DMS53 (cell line): ENCODE measurements around the gene NAA35.
"Not testable (repeated sequence)": the region's sequence is repeated elsewhere in the genome, so short reads cannot be mapped to it uniquely, and the experiment has no call there.

Source experiments
- DNase-seq: peaks from one replicate; lab custom pipeline; 2025; lab: John Stamatoyannopoulos, UW

Gene NAA35

DNA sequence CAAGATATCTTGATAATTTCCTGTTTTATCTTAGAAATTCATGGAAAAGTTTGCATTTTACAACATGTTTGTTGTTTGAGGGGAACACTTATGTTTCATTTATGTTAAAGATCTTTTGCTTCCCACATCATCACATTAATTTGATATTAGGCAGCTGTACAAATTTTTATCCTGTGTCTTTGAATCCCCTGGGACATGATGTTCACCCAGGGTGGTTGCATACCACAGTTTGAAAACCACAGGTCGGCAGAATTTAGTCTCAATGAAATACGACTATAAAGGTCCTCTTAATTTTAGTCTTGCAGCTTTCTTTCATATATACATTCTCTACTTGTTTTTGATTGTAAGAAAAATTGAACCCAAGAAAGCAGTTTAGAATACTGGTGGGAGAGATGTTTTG, 3.7 kb downstream of the NAA35 start:
- no peak for DNase-seq

DNA sequence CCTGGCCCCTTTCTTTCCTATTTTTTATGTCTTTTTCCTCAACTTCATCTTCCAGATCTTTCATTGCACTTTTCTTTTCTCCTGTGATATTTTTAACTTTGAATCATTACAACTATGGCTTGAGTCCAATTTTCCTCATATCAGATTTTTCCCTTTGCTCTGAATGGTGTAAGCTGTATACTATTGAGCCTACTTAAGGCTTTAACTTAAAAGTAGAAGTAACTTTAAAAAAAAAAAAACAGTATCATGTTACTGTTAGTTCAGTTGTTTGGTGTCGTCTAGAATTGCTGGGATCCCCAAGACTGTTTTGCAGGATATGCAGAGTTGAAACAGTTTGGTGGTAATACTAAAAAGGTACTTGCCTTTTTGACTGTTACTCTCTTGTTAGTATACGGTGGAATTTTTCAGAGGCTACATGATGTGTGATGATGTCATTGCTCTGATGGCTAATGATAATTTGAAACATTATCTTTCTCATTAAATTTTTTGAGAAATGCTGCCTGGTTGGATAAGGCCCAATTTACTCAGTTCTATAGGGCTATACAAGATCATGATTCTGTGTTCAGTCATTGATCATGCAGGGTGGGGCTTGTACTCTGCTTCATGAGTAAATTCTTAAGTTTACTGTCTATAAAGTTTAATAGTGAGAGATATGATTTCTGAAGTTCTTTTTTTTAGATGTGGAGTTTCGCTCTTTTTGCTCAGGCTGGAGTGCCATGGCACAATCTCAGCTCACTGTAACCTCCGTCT, 8.8 kb downstream of the NAA35 start:
- no peak for DNase-seq

DNA sequence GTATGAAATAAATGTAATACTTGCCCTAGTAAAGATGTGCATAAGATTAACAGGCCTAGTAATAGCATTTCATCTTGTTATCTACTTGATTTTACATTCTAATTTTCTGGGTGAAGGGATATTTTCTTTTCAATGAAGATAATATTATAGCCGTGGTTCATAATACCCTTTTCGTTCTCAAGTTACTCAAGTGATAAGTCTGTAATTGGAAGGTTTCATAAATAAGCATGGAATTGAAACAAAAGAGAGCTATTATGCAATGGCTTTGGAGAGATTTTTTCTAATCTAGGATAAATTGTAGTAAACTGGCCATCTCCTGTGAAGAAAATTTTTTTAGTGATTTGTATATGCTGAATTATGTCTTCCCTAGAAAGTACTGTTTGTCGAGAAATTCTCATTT, 19.0 kb downstream of the NAA35 start:
- DNase-seq = no peak

DNA sequence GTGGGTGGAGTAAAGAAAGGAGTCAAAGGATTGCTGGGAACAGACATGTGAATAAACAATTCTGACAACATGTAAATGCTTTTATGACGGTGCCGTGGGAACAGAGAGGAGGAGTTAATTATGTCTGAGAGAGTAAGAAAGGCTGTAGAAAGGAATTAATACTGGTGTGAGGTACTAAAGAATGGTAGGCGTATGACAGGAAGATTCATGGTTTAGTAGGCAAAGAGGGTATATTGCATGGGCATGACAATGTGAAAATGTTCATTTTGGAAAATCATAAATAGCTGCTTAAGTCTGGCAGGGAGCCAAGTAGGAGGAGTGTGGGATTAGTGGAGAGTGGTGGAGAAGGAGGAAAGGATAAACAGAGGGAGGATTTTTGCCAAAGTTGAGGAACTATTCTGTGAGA, 19.7 kb downstream of the NAA35 start:
- DNase-seq = peak; percentile 30

DNA sequence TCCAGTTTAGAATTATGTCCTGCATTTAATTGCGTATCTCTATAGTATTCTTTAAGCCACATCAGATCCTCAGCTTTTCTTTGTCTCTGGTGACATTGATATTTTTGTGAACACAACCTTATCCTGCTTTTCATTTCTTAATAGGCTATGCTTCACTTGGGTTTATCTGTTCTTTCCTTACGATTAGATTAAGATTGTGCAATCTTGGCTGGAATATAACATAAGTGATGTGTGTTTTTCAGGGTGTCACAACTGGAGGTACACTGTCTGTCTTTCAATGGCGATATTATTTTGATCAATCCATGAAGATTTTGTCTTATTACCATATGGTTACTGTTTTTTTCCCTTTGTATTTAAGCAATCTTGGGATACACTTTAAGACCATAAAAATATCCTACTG, 23.6 kb downstream of the NAA35 start:
- no peak for DNase-seq

DNA sequence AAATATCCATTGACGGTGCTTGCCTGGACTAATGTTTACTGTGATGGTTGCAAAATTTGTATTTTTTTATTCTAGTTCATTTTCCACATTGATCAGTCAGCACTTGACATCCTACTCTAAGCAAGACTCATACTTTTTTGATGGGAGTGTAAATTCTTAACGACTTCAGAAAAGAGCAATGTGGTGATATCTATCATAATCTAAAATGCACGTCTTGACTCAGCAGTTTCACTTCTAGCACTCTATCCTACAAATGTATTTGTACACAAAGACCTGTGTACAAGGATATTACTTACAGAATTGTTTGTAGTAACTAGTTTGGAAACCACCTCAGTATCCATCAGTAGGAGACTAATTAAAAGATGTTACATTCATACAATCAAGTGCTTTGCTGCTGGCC, 24.0 kb downstream of the NAA35 start:
- DNase-seq = no peak

DNA sequence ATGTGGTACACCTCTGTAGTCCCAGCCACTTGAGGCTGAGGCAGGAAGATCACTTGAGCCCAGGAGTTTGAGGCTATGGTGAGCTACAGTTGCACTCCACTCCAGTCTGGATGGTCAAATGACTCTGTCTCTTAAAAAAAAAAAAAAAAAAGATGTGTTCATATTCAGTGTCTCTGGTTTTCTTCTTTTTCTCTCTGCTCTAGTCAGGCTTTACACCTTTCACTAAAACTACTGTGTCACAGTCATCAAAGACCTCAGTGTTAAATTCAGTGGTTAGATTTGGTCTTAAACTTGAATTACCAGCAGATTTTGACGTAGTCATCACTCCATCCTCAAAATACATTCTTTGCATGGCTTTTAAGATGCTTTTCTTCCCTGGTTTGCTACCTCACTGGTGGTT, 28.8 kb downstream of the NAA35 start:
- DNase-seq = no peak

DNA sequence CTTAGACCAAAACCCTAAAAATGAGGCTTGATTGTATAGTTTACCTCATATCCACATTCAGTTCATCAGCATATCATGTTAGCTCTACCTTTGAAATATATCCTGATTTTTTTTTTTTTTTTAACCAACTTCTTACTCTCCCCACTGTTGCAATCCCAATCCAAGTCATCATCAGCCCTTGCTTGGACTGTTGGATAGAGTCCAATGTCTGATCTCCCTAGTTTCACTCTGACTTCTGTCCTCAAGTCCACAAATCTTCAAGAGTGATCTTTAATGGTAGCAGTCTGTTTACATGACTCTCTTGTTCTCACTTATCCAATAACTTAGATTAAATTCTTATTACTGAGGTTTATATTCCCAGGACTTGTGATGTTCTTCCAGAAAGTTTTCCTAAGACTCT, 30.8 kb downstream of the NAA35 start:
- DNase-seq = no peak

DNA sequence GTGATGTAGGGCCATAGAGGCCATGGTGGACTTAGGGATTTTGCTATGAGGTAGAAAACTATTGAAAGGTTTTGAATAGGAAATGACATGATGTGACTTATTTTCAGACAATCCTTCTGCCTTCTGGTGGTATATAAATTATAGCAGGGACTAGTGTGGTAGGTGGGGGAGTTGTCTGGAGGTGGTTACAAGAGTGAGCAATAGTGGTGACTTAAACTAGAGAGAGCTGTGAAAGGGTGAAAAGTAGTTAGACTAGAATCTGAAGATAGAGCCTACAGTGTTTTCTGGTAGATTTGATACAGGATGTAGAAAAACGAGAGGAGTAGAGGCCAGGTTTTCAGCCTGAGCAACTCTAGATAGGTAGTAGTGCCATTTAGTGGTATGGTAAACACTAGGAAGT, 32.3 kb downstream of the NAA35 start:
- no peak for DNase-seq

DNA sequence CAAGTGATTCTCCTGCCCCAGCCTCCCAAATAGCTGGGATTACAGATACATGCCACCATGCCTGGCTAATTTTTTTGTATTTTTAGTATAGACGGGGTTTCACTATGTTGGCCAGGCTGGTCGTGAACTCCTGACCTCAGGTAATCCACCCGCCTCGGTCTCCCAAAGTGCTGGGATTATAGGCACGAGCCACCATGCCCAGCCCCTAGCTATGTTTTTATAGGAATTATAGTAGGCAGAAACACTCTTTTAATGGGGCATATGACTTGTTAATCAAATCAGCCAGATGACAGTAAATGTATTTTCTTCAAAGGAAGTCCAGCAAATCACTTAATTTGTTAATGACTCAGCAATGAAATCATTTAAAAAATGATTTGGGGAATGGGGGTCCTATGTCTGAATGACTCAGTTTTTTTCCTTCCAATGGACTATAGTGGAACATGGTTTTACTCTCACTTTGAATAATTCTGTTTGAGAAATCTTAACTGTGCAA, 33.2 kb downstream of the NAA35 start:
- DNase-seq = not testable (repeated sequence)

DNA sequence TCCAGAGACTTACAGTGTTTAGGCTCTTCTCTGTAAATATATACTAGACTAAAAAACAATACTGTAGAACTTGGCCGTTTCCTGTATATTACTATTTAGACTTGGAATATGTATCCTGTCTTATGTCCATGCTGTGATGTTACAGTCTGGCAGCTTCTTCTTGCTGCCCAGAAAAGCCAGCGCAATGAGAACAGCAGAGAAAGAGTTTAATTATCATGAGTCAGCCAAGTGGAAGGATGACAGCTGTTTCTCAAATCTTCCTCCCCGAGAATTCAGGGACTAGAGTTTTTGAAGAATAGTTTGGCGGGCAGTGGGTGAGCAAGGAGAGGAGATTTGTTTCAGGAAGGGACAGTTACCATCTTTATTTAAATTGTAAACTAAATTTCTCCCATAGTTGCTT, 37.5 kb downstream of the NAA35 start:
- no peak for DNase-seq

DNA sequence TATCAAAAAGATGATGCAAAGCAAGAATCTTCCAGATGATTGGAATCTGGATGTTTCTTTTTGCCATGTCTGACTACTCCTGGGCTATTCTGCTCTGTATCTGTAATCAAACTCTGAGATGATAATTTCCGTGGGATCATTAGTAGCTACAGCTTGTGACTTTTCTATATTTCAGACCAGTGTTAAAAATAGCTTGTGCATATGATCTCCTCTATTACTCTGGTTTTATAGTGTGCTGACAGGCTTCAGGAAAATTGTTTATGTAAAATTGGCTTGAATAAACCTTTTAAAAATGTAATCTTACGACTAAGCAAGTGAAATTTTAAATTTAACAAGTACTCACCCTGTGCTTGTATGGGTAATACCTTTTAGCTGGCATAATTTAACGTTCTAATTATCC, 40.4 kb downstream of the NAA35 start:
- DNase-seq = no peak

DNA sequence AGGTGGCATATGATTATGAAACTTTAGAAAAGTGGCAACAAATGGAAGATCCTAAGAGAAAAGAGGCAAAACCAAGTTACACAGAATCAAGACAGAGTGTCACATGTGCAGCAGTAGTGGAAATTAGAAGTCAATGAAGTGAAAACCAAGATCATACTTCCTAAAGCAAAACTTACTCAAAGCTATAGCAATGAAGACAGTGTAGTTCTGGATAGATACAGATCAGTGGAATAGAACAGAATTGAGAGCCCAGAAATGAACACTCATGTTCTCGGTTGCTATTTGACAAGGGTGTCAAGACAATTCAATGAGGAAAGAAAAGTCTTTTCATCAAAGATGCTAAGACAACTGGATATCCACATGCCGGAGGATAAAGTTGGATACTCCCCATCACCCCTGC, 43.5 kb downstream of the NAA35 start:
- DNase-seq = no peak

DNA sequence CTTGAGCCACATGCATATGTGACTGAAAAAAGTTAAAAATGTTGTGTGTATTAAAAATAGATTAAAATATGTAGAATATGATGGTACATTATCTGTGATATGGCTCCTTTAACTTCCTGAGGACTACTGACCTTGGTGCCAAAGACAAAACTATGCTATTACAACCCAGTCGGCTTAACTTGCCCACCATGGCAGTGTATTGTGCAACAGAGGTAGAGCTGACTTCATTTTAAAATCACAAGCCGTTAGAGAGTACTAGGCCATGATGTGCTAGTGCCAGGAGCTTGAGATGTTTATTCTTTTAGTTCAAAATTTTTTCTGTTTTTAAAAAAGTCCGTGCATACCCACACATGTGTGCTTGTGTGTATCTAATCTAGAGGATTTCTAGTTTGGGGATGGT, 46.3 kb downstream of the NAA35 start:
- no peak for DNase-seq

DNA sequence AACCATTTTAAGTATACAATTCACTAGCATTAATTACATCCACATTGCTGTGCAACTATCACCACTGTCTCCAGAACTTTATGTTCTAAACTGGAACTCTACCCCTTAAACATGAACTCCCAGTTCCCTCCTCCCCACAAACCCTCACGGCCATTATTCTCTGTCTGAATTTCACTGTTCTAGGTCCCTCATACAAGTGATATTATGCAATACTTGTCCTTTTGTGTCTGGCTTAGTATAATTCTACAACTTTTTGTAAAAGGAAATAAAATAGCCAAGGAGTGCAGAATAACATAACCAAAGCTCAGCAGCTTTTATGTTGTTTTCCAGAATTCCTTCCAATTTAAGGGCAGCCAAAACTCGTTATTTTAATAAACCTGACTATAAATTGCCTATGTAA, 53.2 kb downstream of the NAA35 start:
- no peak for DNase-seq

DNA sequence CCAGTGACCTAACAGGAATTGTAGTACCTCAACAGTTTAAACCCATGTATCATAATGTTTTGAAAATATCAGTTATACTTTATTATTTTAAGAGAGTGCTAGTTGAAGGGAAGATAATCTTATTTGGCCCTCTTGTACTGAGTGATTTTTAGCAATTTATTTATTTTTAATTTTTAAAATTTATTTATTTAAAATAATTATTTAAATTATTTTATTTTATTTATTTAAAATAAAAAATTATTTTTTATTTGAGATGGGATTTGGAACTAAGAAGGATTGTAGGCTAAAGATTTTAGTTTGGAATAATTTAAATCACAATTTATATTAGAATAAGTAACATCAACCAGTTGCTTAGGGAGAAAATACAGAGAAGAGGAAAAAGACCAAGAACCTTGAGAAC, 54.2 kb downstream of the NAA35 start:
- no peak for DNase-seq

DNA sequence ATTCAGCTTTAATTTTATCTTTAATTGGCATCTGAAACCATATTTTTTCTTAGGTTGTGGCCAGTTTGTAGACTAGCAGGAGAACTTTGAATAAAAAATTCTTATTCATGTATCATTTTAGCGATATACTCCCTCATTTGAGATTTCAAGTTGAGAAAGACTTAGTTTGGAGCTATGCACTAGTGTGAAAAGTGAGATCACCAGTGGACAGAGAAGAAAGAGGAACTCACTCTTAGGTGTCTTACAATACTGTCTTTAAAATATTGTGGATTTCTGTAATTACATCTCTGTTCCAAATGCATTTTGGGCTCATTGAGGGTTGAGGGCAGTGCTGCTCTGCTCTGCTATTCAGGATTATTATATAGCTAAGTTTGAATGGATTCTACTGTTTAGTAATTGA, 54.7 kb downstream of the NAA35 start:
- no peak for DNase-seq

DNA sequence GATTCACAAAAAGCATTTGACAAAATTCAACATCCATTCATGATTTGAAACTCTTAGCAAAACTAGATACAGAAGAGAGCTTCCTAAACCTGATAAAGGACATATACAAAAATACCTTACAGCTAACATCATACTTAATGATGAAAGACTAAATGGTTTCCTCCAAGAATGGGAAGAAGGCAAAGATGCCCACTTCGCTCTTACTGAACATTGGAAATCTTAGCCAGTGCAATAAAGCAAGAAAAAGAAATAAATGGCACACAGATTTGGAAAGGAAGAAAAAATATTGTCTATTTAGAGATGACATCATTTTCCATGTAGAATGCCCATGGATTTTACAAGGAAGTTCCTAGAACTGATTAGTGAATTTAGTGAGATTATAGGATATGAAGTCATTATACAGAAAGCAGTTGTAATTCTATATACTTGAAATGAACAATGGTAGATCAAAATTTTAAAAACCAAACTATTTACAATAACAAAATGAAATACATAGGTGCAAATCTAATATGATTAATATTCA, 64.4 kb downstream of the NAA35 start:
- DNase-seq = no peak

DNA sequence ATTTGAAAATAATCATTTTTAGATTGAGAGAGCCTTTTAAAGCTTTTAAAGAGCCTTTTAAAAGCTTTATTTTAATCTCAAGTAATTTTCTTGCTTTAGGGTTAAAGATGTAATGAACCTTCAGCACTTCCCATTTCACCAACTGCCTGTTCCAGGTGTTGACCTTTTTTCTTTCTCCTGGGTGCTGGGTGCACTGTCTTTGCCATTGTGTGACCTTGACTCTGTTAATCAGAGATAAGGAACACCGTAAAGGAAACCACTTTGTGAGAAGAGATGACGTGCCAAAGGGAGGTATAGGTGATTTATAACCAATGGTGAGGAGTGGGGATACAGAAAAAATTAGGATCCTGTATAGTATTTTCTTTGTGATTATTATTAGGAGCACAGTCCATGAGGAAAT, 68.2 kb downstream of the NAA35 start:
- no peak for DNase-seq

DNA sequence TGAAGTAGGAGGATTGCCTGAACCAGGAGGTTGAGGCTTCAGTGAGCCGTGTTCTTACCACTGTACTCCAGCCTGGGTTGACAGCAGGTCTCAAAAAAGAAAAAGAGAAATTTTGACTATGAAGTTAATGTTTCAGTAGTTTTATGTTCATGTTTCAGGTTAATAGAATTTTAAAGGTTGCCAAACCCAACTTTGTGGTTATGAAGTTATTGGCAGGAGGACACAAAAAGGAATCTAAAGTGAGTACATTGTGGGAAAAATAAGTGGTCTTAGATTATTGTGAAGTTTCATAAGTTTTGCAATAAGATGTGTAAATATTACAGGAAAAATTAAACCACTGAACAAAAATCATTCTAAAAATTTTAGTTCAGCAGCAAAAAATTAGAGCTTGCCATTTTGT, 79.8 kb downstream of the NAA35 start:
- DNase-seq = no peak

DNA sequence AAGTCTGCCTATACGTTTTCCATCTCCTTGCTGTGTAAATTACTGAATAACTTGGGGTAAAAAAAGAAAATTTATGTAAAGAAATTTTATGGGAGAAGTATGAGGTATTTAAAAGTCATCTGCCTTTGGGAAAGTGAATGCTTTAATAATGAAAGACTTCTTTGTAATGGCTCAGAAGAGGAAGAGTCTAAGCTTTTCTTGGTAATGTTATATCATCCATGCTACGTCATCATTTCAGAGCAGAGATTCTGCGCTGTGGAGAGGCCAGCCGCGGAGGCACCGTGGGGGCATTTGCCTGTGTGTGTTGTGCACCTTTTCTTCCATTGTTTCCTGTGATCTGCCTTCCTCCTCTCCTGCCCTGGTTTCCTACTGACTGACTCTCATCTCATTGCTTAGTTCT, 80.2 kb downstream of the NAA35 start:
- DNase-seq = no peak

DNA sequence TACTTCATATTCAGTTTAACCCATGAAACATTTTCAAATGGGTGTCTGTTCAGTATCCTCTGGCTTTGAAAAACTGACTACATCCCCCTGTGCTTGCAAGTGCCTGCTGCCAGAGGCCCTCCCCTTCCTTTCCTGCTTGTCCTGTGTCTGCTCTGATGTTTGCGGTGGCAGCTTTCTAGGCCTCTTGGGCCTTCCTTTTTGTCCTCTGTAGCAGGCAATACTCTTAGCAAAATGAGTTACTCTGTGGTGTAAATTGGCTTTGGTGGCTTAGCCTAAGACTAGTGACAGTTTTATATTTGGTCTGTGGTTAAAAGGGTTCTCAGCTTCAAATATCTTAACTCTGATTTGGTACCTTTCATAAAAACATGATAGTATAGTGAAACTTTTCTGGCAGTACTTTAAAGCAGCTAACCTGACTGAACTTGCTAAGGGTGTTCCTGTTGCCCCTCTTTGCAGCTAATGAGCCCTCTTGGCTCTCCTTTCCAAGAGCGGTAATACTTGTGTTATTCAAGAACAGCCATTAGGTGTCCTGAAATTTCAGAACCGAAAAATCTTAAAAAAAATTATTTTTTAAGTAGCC, 81.8 kb downstream of the NAA35 start:
- no peak for DNase-seq

DNA sequence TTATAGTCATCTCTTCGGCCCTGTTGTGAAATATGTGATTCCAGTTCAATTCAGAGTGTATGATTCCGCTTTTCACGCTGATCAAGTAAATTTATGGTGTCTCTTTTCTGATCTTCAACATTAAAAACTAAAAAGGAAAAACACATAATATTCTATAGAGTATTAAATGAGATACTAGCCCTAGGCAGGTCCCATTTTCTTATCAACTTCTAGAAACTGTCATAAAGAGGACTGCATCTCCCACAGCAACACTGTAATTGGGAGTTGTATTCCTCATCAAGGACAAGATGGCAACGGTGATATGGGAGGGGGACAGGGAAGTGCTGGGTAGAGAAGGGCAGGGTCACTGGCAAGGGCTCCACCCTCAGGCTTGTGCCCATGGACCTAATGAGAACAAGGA, 86.8 kb downstream of the NAA35 start:
- DNase-seq = no peak
